Measurements from ENCODE around the gene DNAJC15.
A peak's percentile ranks its signal among the peaks of the same experiment; 100 is the strongest.
"Not testable (repeated sequence)": the region's sequence is repeated elsewhere in the genome, so short reads cannot be mapped to it uniquely, and the experiment has no call there.

The DNAJC15 gene

DNA sequence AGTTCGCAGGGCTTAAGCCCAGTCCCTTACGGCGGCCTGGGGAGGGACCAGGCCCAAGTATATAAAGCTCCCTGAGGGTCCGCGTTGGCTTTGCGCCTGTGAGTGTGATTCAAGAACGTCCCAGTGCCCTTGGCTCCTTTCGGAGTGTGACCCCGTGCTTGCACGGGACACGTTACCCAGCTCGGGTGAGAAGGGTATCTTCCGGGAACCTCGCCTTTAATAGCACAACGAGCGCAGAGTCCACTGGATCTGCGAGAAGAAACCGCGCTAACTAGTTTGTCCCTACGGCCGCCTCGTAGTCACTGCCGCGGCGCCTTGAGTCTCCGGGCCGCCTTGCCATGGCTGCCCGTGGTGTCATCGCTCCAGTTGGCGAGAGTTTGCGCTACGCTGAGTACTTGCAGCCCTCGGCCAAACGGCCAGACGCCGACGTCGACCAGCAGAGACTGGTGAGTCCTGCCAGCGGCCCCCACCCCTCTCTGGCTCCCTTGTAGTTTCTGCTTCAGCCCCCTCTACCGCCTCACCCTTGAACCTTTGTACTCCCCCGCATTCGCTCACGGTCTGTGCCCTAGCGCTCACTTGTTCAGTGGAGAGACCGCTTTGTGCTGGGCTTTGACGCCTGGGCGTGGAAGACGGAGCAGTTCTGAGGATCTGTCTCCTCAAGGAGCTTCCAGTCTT lies at the start of gene DNAJC15:
Gene DNAJC15, plus strand, starts transcription at position 298 of the 675 bp plus-strand sequence. Its CDS starts 41 bp downstream, at position 339.
- DNase-seq (ENCODE audit: low spot score), result peak; percentile 58

GRCh38 chr13:42976066-42976465 lies 47.3 kb upstream of the DNAJC15 start:
- DNase-seq (ENCODE audit: low spot score), result no peak

DNA sequence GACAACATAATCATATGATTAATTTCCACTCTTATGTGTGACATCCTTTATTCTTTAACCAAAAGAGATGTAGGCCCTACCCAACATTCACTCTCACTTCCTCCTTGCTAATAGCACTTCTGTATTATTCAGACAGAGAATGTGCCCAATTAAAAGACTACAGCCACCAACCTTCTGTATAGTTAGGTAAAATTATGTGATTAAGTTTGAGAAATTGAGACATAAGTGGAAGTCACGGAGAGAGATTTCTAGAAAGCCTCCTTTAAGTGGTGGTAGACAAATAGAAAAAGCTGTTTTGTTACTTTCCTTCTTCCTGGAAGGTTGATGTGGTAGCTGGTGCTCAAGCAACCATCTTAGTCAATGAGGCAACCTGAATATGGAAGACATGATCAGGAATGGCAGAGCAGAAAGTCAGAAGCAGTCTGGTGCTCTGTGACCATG lies 46.1 kb upstream of the DNAJC15 start:
- DNase-seq (ENCODE audit: low spot score), result no peak

DNA sequence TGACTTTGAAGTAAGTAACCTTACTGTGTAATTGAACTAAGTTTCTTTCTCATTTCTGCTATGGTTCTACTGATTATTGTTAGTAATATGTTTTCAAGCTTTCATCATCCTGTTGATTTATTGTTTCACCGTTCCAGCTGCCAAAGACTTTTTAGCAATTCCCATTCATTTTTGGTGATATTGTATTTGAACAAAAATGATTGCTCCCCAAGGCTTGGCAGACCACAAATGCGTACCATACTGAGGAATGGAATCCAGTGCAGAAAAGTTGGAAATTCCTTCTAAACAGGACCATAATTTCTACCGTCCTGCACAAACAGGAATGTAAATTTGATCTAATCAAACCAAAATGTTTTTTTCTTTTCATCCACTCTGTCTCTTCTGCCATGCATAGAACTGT lies 42.1 kb upstream of the DNAJC15 start:
- no peak for DNase-seq (ENCODE audit: low spot score)

GRCh38 chr13:42981853-42982252 lies 41.5 kb upstream of the DNAJC15 start:
- no peak for DNase-seq (ENCODE audit: low spot score)

- no peak for DNase-seq (ENCODE audit: low spot score)
Observed at GRCh38 chr13:42984026-42984425, 39.4 kb upstream of the DNAJC15 start.

DNA sequence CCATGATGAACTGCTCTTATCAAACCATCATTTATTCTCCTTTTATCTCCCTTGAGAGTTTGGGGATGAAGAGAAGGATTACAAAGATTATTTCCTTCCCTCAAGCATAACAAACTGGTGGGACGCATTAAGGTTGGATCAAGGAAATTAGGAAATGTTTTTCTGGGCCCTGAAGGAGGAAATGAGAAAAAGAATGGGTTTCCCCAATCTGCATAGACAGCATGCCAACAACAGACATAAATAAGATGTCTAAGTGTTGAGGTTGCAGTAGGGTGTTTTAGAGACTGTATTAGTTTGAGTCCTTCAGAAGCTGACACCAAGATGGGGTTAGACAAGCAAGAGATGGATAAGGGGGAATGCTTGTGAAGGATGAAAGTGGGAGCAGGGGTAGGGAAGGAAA lies 38.7 kb upstream of the DNAJC15 start:
- no peak for DNase-seq (ENCODE audit: low spot score)

GRCh38 chr13:42985312-42986175 lies 37.8 kb upstream of the DNAJC15 start:
- peak; percentile 46 for DNase-seq (ENCODE audit: low spot score)

DNA sequence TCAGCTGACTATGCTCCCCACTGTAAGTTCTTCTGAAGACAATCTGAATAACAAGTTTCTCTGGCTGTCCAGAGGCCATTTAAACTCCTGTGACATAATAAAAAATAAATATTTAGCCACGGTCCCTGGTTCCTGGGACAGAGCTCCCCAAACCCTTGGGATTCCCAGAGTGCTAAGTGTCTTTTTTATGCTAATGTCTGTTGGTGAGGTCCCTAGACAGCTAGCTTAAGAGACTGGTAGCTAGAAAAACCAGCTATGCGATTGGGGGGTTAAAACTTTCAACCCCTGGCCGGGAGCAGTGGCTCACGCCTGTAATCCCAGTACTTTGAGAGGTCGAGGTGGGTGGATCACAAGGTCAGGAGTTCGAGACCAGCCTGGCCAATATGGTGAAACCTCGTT lies 37.2 kb upstream of the DNAJC15 start:
- DNase-seq (ENCODE audit: low spot score), result no peak

DNA sequence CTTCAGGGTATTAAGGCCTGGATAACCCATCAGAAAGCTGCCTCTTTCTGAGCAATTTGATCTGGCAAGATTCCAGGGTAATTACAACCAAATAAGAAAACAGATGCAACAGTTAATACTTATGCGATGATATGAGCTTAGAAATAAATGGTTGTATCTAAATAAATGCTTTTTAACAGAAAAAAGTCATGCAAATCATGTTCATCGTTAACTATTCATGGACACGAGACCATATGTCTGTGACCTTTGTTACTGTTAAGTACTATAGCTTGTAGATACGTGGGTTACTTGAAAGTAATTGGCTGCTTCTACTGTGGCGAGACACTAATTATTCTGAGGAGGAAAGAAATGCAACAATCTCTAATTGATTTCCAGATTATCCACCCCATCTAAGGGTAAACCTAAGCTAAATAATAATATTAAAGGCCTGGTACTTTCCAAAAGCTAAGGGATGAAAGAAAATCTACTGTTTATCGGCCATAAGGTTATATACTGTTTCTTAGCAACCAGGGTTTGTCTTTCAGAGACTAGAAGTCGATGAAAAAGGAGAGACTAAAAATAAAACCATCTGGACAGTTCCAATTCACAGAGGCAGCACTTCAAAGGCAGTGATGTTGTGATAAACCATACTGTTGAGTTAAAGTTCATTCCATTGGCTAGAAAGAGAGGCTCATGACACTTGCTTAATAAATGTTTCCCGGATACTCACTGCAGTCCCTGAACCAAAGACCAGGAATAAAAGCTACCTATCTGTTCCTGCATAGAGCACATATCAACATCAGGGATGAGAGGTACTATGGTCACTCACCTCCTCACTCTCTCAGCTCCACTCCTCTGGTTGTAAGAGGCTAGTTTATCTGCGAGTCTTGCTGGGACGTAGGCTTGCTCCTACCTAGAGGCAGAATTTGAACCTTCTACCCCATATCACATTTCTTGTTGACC lies 32.8 kb upstream of the DNAJC15 start:
- DNase-seq (ENCODE audit: low spot score), result no peak

- not testable (repeated sequence) for DNase-seq (ENCODE audit: low spot score)
Observed at GRCh38 chr13:42991233-42991897, 32.0 kb upstream of the DNAJC15 start.

DNA sequence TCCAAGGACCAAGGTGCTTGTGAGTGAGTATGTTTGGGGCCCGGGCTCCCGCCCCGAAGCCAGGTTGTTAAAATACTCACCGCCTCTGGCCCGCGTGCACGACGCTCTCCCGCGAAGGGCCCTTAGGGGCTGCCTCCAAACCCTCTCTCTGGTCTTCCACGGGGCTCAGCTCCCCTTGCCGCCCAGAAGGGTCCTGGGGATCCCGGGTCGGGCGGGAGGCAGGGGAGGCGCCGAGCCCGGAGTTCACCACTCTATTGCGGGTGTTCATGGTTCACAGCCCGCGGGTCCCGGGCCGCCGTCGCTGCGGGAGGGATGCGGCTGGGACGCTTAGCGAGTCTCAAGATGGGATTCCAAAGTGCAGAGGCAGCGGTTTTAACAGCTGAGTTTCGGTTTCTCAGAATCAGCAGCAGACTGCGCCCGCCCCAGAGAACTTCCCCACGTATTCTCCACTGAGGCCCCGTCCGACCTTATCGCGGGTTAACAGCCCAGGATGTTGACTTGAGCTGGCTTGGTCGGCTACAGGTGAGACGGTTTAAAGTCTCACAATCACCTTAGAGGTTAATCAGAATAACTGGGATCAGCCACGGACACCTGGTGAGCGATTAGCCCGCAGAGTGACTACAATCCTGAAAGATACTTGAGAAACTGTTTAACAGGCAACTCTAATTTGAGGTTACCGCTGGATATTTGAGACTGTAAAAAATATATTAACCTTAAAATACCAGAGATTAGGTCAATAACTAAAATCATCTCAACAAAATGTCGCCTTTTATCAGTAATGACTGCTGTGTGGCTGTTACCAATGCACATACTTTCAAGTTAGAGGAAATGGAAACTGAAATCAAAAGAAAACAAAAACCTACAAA lies 31.3 kb upstream of the DNAJC15 start, which contains the start of gene EPSTI1:
Gene EPSTI1, minus strand, starts transcription at position 344 of the 866 bp plus-strand sequence. Its CDS starts 76 bp downstream, at position 268.
- DNase-seq (ENCODE audit: low spot score), result peak; percentile 61

- DNase-seq (ENCODE audit: low spot score), result no peak
Observed at GRCh38 chr13:42992764-42993122, 30.6 kb upstream of the DNAJC15 start.

- no peak for DNase-seq (ENCODE audit: low spot score)
Observed at GRCh38 chr13:42994878-42995277, 28.5 kb upstream of the DNAJC15 start.

DNA sequence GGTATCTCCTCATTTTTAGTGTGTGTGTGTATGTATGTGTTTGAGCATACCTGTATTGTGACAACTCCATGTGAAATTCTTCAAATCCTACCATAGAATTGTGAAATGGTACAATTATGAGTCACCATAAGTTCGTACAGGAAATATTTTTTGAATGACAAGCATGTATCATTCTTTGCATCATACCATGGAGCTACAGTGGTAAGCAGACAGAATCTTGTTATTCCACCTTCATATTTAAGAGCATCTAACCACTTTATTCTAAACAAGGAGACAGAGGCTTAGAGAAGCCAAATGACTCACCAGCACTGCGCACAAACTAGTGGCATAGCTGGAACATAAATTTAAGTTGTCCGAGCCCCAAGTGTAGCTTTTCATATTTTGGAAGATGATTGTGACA lies 26.8 kb upstream of the DNAJC15 start:
- peak; percentile 48 for DNase-seq (ENCODE audit: low spot score)

DNA sequence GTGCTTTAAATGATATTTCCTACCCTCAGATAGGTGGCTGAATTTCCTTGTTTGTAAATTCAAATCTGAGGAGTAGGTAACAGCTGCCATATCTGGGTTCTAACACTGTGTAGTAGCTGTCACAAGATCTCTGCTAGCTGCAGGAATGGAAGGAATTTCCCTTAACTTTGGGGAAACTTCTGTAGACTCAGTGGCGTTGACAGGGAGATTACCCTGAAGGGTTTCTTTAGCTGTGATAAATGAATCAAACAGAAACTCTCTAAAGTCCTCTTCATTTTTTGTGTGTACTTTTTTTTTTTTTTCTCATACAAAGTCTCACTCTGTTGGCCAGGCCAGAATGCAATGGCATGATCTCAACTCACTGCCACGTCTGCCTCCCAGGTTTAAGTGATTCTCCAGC lies 26.0 kb upstream of the DNAJC15 start:
- no peak for DNase-seq (ENCODE audit: low spot score)

DNA sequence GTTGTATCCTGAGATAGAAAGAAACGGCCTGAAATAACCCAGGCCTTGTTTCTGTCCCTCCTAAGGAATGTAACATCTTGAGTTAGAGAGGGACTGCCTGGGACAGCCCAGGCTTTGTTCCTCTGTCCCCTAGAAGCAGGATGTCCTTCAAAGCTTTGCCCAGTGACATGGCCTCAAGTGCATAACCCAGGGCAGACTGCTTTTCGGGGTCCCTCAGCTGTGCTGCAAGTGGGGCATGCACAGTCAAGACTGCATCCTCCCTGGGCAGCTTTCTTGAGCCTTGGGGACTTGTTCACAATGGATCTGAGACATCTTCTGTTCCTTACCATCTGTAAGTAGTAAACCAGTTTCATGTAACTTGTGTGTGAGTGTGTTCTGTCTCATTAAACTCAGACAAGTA lies 23.9 kb upstream of the DNAJC15 start:
- DNase-seq (ENCODE audit: low spot score), result no peak

DNA sequence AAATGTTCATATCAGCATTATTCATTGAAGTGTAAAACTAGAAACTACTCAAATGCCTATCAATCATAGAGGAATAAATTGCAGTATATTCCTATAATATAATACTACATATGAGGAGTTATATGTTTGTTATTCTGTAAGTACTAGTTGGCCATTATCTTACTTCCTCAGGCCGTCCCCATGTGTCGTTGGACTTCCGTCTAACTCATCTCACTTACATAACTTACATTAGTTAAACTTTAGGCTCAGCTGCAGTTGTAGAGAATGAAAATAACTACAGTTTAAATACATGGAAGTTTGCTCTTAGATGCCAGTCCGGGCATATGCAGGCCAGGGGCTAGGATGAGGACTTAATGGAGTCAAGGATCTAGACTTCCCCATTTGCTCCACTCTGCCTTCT lies 22.7 kb upstream of the DNAJC15 start:
- no peak for DNase-seq (ENCODE audit: low spot score)

DNA sequence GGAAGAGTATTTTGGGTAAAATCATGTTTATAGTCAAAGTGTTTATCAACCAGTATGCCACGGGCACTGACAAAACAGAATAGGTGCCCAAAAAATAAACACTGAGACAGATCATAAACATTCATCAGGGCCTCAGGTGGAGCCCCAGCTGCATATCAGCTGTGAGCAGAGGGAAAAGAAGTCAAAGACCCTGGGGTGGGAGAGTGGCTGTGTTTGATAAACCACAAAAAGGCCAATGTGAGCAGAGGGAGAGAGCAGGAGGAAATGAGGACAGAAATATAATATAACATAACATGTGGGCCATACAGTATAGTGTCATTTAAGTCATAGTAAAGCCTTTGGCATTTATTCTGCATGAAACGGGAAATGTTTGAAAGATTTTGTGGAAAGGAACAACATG lies 21.4 kb upstream of the DNAJC15 start:
- no peak for DNase-seq (ENCODE audit: low spot score)

DNA sequence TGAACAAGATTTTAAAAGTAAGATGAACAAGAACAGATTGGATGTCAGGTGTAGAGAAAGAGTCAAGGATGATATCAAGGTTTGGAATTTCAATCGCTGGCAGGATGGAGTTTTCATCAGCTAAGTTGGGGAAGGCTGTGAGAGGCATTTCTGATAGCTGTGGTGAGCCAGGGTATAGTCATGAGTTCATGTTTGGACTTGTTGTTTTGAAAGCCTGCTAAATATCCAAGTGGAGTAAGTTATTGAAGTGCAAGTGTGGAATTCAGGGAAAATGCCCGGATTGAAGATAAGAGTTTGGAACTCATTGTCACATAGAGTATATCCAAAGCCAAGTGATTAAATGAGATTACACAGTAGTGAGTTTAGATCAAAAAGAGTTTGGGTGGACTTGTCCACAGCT lies 20.4 kb upstream of the DNAJC15 start:
- DNase-seq (ENCODE audit: low spot score), result no peak

- DNase-seq (ENCODE audit: low spot score), result no peak
Observed at GRCh38 chr13:43003729-43004128, 19.7 kb upstream of the DNAJC15 start.

Measured in LoVo (cell line).